A549 treated with ZK216348 at 1 μM for 4 hours (cell line): Measurements from ENCODE around the gene CD80. TPM values are rescaled to one million over a fixed set of nuclear protein-coding genes. Genes with fewer than 3 reads are reported as not detected.

Experiments used
- total RNA-seq: library from RNA; stranded (reverse); fragments of 200-300 nt; extraction: Qiagen RNA extraction; gene quantifications from 5 replicates; pipeline ENCODE4 v1.2.3, GENCODE V29; 2022; ENCODE audit warnings: low read depth

CD80 gene
- not detected in 5 replicates for total RNA-seq

GRCh38 chr3:119559441-119559963, at the start of gene CD80:
Gene CD80 (minus strand): TSS chr3:119559614. CDS start chr3:119557728, 1,886 bp downstream.

GRCh38 chr3:119597548-119598288, 38.3 kb upstream of the CD80 start, which contains the start of gene PLA1A:
Gene PLA1A (plus strand): TSS chr3:119597885. CDS start chr3:119597914, 29 bp downstream.

GRCh38 chr3:119579366-119580066, 20.1 kb upstream of the CD80 start, which contains the start of gene ADPRH:
Gene ADPRH (plus strand): TSS chr3:119579492. CDS start chr3:119582170, 2,678 bp downstream.

GRCh38 chr3:119498186-119499011, 61.0 kb downstream of the CD80 start, which contains the start of gene TIMMDC1:
Gene TIMMDC1 (plus strand): TSS chr3:119498547. CDS start chr3:119498734, 187 bp downstream.

Other genes with a start within 250 kb of the CD80 start
- 14.6 to 27.8 TPM (median 22.9 TPM) in 5 replicates for gene TMEM39A, start 96.0 kb downstream of the CD80 start, total RNA-seq
- gene POGLUT1, start 90.7 kb downstream of the CD80 start, total RNA-seq = 7.6 to 10.4 TPM (median 8.6 TPM) in 5 replicates
- gene TIMMDC1, start 61.1 kb downstream of the CD80 start, total RNA-seq = 65.5 to 87.2 TPM (median 77.8 TPM) in 5 replicates
- gene ADPRH, start 19.9 kb upstream of the CD80 start, total RNA-seq = 2.3 to 3.7 TPM (median 2.9 TPM) in 5 replicates
- 0.21 to 0.38 TPM (median 0.21 TPM) in 5 replicates for gene PLA1A, start 38.3 kb upstream of the CD80 start, total RNA-seq
- gene POPDC2, start 101.0 kb upstream of the CD80 start, total RNA-seq = 0.13 to 0.73 TPM (median 0.37 TPM) in 4 of 5 replicates, not detected in the other
- 90.1 to 128 TPM (median 107 TPM) in 5 replicates for gene COX17, start 117.8 kb upstream of the CD80 start, total RNA-seq
- gene CFAP91, start 143.4 kb upstream of the CD80 start, total RNA-seq = 0.12 to 1.4 TPM (median 0.57 TPM) in 5 replicates
- gene NR1I2, start 222.5 kb upstream of the CD80 start, total RNA-seq = not detected in 5 replicates